IMR-90 (cell line): ENCODE data around the gene SLC6A6. TPM values are rescaled to one million over a fixed set of nuclear protein-coding genes. Genes with fewer than 3 reads are reported as not detected.

Source experiments
- ATAC-seq: fragments of 200-7000 bp; cut with Tn5 transposase; 2 replicates; pipeline ENCODE4 v1.9.1; 2020; ENCODE audit warnings: low read depth, mild to moderate bottlenecking, moderate library complexity
- BruUV-seq: library from RNA; stranded (reverse); fragments of 400-500 nt; replicated peaks from 2 replicates; lab custom pipeline; 2021; lab: Mats Ljungman, UMichigan
- CTCF ChIA-PET: fragments of 300-600 bp; formaldehyde crosslinking; extraction: SDS; loops from one replicate; lab custom pipeline; 2021; ENCODE audit warnings: antibody characterized with exemption; lab: Yijun Ruan, JAX
- POLR2A ChIA-PET: fragments of 300-600 bp; sonication (Branson Sonifier 250); formaldehyde crosslinking; loops from one replicate; lab custom pipeline; 2022; ENCODE audit warnings: antibody characterized with exemption; ENCODE audit not compliant: unreplicated experiment; lab: Charles Lee
- DNase-seq: peaks from one replicate; pipeline ENCODE4 v3.0.0; 2013
- H2AFZ ChIP-seq: replicated peaks from 2 replicates; pipeline ENCODE3; 2013; ENCODE audit warnings: low read length, mild to moderate bottlenecking; ENCODE audit not compliant: poor library complexity
- H2AK5ac ChIP-seq: 2 replicates; pipeline ENCODE4 v1.6.1; 2013; ENCODE audit warnings: low read depth, low read length, inconsistent platforms
- H2AK9ac ChIP-seq: replicated peaks from 2 replicates; pipeline ENCODE3; 2013; ENCODE audit warnings: mild to moderate bottlenecking, low read depth, low read length, moderate library complexity; ENCODE audit not compliant: poor library complexity
- H2BK120ac ChIP-seq: 2 replicates; pipeline ENCODE4 v1.6.1; 2013; ENCODE audit warnings: low read depth, low read length, inconsistent platforms
- H2BK15ac ChIP-seq: 3 replicates; pipeline ENCODE4 v1.6.1; 2013; ENCODE audit warnings: low read depth, low read length, inconsistent platforms
- H2BK20ac ChIP-seq: 2 replicates; pipeline ENCODE4 v1.6.1; 2013; ENCODE audit warnings: low read depth, mild to moderate bottlenecking, inconsistent platforms, low read length, moderate library complexity
- H2BK5ac ChIP-seq: 2 replicates; pipeline ENCODE4 v1.6.1; 2013; ENCODE audit warnings: mild to moderate bottlenecking, low read depth, low read length, inconsistent platforms; ENCODE audit not compliant: poor library complexity, severe bottlenecking
- H3K14ac ChIP-seq: replicated peaks from 2 replicates; pipeline ENCODE4 v1.6.1; 2013; ENCODE audit warnings: low read depth, low read length, inconsistent platforms
- H3K18ac ChIP-seq: 2 replicates; pipeline ENCODE4 v1.6.1; 2013; ENCODE audit warnings: low read depth, low read length, control low read depth
- H3K23ac ChIP-seq: 2 replicates; pipeline ENCODE4 v1.6.1; 2013; ENCODE audit warnings: low read depth, low read length, inconsistent platforms
- H3K27ac ChIP-seq: 2 replicates; pipeline ENCODE4 v1.5.1; 2013; ENCODE audit warnings: mild to moderate bottlenecking, control low read depth, low read length; ENCODE audit not compliant: insufficient read depth
- H3K27me3 ChIP-seq: 2 replicates; pipeline ENCODE4 v1.6.1; 2013; ENCODE audit warnings: low read length; ENCODE audit not compliant: control insufficient read depth, insufficient read depth
- H3K36me3 ChIP-seq: 2 replicates; pipeline ENCODE4 v1.6.1; 2013; ENCODE audit warnings: low read length, mixed read lengths; ENCODE audit not compliant: control insufficient read depth, insufficient read depth
- H3K4ac ChIP-seq: 2 replicates; pipeline ENCODE4 v1.6.1; 2013; ENCODE audit warnings: low read depth, low read length, inconsistent platforms
- H3K4me1 ChIP-seq: 2 replicates; pipeline ENCODE4 v1.6.1; 2013; ENCODE audit warnings: low read length, mixed read lengths; ENCODE audit not compliant: control insufficient read depth, insufficient read depth
- H3K4me2 ChIP-seq: 2 replicates; pipeline ENCODE4 v1.6.1; 2013; ENCODE audit warnings: low read depth, mild to moderate bottlenecking, control low read depth, low read length, moderate library complexity
- H3K4me3 ChIP-seq: 2 replicates; pipeline ENCODE4 v1.5.1; 2013; ENCODE audit warnings: low read depth, mild to moderate bottlenecking, control low read depth, low read length, moderate library complexity; ENCODE audit not compliant: insufficient read depth
- H3K56ac ChIP-seq: 2 replicates; pipeline ENCODE4 v1.6.1; 2013; ENCODE audit warnings: low read length, inconsistent platforms; ENCODE audit not compliant: insufficient read depth; ENCODE audit errors: extremely low read depth
- H3K79me1 ChIP-seq, 2 experiments: 2 replicates each; pipeline ENCODE4 v1.6.1; 2013; ENCODE audit warnings: low read length in 2 of 2, inconsistent platforms in 1 of 2, low read depth in 1 of 2
- H3K9ac ChIP-seq: 2 replicates; pipeline ENCODE4 v1.6.1; 2013; ENCODE audit warnings: low read depth, low read length, control low read depth
- H3K9me1 ChIP-seq: 2 replicates; pipeline ENCODE4 v1.6.1; 2013; ENCODE audit warnings: low read length, inconsistent platforms; ENCODE audit not compliant: insufficient read depth
- H3K9me3 ChIP-seq: 2 replicates; pipeline ENCODE4 v1.6.1; 2013; ENCODE audit warnings: low read length; ENCODE audit not compliant: control insufficient read depth, insufficient read depth
- H4K20me1 ChIP-seq: 2 replicates; pipeline ENCODE4 v1.6.1; 2013; ENCODE audit warnings: low read length, inconsistent platforms; ENCODE audit not compliant: insufficient read depth
- H4K5ac ChIP-seq: 2 replicates; pipeline ENCODE4 v1.6.1; 2013; ENCODE audit warnings: mild to moderate bottlenecking, low read depth, low read length, control low read depth
- H4K8ac ChIP-seq, 2 experiments: 2 replicates each; pipeline ENCODE4 v1.6.1; 2013; ENCODE audit warnings: low read depth in 2 of 2, low read length in 2 of 2, control low read depth in 1 of 2, inconsistent platforms in 1 of 2
- H4K91ac ChIP-seq: 2 replicates; pipeline ENCODE4 v1.6.1; 2013; ENCODE audit warnings: low read depth, low read length, inconsistent platforms; ENCODE audit not compliant: insufficient read depth
- BHLHE40 ChIP-seq: fragments of 150-350 bp; IDR thresholded peaks from 2 replicates; pipeline ENCODE4 v1.6.1; 2016; ENCODE audit warnings: mild to moderate bottlenecking, low read depth, low read length
- CHD1 ChIP-seq: IDR thresholded peaks from 2 replicates; pipeline ENCODE4 v1.6.1; 2012; ENCODE audit warnings: low read depth, low read length, improper control_type of control experiment
- FOS ChIP-seq: fragments of 150-350 bp; IDR thresholded peaks from 2 replicates; pipeline ENCODE4 v1.6.1; 2016; ENCODE audit warnings: low read depth, low read length
- MAZ ChIP-seq: IDR thresholded peaks from 2 replicates; pipeline ENCODE4 v1.6.1; 2012; ENCODE audit warnings: low read depth, mild to moderate bottlenecking, low read length, improper control_type of control experiment, moderate library complexity, borderline replicate concordance
- MXI1 ChIP-seq: IDR thresholded peaks from 2 replicates; pipeline ENCODE4 v1.6.1; 2012; ENCODE audit warnings: low read depth, mild to moderate bottlenecking, low read length, moderate library complexity, borderline replicate concordance
- NFE2L2 ChIP-seq: fragments of 150-350 bp; IDR thresholded peaks from 2 replicates; pipeline ENCODE4 v1.6.1; 2016; ENCODE audit warnings: low read depth, mild to moderate bottlenecking, low read length
- POLR2A ChIP-seq: IDR thresholded peaks from 2 replicates; pipeline ENCODE4 v1.6.1; 2012; ENCODE audit warnings: mild to moderate bottlenecking, low read depth, low read length
- RAD21 ChIP-seq: IDR thresholded peaks from 2 replicates; pipeline ENCODE4 v1.6.1; 2012; ENCODE audit warnings: low read length, improper control_type of control experiment
- RFX5 ChIP-seq: IDR thresholded peaks from 2 replicates; pipeline ENCODE4 v1.8.0; 2012; ENCODE audit warnings: low read depth, mild to moderate bottlenecking, low read length, moderate library complexity
- SMC3 ChIP-seq: fragments of 150-350 bp; IDR thresholded peaks from 2 replicates; pipeline ENCODE4 v1.6.1; 2016; ENCODE audit warnings: low read depth, mild to moderate bottlenecking, antibody characterized with exemption, low read length, moderate library complexity
- WGBS, 2 experiments: methylation state at CpG; one replicate each; pipeline versions ENCODE4 v1.1.5 to v1.1.7; 2013; ENCODE audit warnings: missing lambda C conversion rate in 2 of 2; ENCODE audit not compliant: insufficient read length in 1 of 2; ENCODE audit errors: extremely low coverage in 2 of 2; 5-methylcytosine and 5-hydroxymethylcytosine counted together
- dilution Hi-C: fragments of 300-500 bp; cut with HindIII; formaldehyde crosslinking; loops from one replicate; pipeline ENCODE4 v1.14.3; 2018; ENCODE audit warnings: low sequenced_read_pairs; ENCODE audit not compliant: unreplicated experiment
- in situ Hi-C: fragments of 300-500 bp; cut with MboI; formaldehyde crosslinking; loops from 3 replicates; pipeline ENCODE4 v1.14.3; 2019; ENCODE audit warnings: low sequenced_read_pairs, inconsistent platforms, mixed read lengths
- intact Hi-C: fragments of 100-400 bp; cut with micrococcal nuclease; formaldehyde crosslinking; loops from 2 replicates; pipeline ENCODE4 v1.10.0; 2022
- polyA plus RNA-seq, 3 experiments: library from polyadenylated mRNA; depleted of rRNA; stranded (reverse); fragments of >200 nt; gene quantifications; 2 replicates each; pipeline ENCODE4 v1.2.3, GENCODE V29; 2012; ENCODE audit warnings: low replicate concordance in 1 of 3
- total RNA-seq: library from RNA; depleted of rRNA; stranded (reverse); fragments of >200 nt; gene quantifications from 2 replicates; pipeline ENCODE4 v1.2.3, GENCODE V29; 2012
- TF ChIP-seq, protein P1 (sequence below): fragments of 150-350 bp; IDR thresholded peaks from 2 replicates; pipeline ENCODE4 v1.6.1; 2017; ENCODE audit warnings: mild to moderate bottlenecking, antibody characterized with exemption, low read length, low read depth

The SLC6A6 gene
- total and polyA plus RNA-seq, 2 of the 4 experiments (the other 2 are of a cell fraction): 29.9 to 39.4 TPM

DNA sequence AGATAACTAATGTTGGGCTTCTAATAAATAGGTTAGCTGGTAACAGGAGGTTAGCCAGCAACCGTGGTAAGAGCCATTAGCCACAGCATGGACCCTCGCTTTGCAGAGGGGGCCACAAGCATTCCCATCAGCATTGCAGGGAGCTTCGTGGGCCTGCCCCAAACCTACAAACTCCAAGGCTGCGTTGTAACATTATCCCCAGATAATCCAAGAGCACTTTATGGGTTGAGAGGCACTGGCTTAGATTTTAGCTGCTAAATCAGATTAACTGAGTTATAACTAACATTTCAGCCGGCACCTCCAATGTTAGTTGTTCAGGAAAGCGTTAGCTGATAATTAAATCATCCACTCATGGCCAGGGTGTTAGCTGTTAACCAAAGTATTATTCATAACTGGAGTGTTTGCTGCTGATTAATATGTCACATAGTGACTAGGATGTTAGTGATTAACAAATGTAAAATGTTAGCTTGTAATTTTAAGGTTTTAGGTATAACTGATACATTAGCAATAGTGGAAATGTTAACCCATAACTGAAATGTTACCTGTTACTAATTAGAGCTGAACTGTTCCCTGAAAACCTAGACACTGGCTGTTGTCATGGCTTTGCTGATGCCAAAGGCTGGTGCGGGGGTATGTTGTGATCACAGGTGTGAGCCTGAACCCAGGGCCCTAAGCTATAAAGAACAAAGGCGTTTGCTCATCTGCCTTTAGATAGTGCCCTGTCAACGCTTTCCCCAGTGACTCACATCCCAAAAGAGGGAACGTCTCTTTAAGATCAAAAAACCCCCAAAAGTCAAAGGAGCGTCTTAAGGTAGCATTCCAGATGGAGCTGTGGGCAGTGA lies 56.2 kb downstream of the SLC6A6 start (continued):
- TF ChIP-seq, protein P1, sequence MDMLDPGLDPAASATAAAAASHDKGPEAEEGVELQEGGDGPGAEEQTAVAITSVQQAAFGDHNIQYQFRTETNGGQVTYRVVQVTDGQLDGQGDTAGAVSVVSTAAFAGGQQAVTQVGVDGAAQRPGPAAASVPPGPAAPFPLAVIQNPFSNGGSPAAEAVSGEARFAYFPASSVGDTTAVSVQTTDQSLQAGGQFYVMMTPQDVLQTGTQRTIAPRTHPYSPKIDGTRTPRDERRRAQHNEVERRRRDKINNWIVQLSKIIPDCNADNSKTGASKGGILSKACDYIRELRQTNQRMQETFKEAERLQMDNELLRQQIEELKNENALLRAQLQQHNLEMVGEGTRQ: no peak

DNA sequence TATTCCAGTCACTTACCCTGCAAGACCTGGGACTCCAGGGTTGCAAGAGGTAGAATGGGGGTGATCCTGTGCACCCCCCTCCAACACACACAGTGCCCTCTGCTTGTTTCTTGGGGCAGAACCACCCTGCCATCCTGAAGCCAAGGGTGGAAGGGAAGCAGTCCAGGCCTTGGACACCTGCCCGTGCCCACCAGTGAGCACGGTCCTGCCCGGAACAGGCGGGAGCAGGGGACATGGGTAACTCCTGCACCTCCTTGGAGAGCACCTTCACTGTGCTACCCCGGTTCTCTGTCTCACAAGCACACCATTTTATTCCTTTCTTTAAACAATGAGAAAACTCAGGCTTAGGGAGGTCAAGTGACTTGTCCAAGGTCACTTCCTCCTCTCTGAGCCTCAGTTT lies 57.0 kb downstream of the SLC6A6 start:
- peaks cover 20% of the 10 kb centered on the region for H3K9me1 ChIP-seq
- no TSS peak for BruUV-seq
- peak overlapping the region; percentile 23 for H2AFZ ChIP-seq
- intact Hi-C loops: no loop called here
- CTCF ChIA-PET: interaction anchor here (0.5 to 2.2 kb wide), 4 partner anchors 11 to 256 kb away, joined by 3 to 10 read pairs (median 4); no protein-coding TSS in a partner anchor
- H3K4me1 ChIP-seq: peaks cover 12% of the 10 kb centered on the region
- no peak overlapping the region for H3K9ac ChIP-seq
- no peak overlapping the region for H3K14ac ChIP-seq
- H4K8ac ChIP-seq: no peak overlapping the region
- no peaks in the 10 kb centered on the region for H3K9me3 ChIP-seq
- H3K4me3 ChIP-seq: no peak overlapping the region
- H3K4me2 ChIP-seq: no peak overlapping the region
- TF ChIP-seq FOS (no peak), SMC3 (no peak), MXI1 (no peak), RFX5 (no peak), BHLHE40 (no peak), RAD21 (no peak), MAZ (no peak), NFE2L2 (no peak), POLR2A (no peak), CHD1 (no peak)
- TF ChIP-seq, protein P1: no peak
- no peak overlapping the region for H2BK15ac ChIP-seq
- peaks cover 43% of the 10 kb centered on the region; the same call in 1 of the 2 replicates for H3K36me3 ChIP-seq
- no peak for ATAC-seq
- H4K91ac ChIP-seq: 0 out of 2 replicates have a peak overlapping the region, but pooled peaks have one; percentile 7
- H3K27me3 ChIP-seq: no peaks in the 10 kb centered on the region
- H2AK9ac ChIP-seq: no peak overlapping the region
- peaks cover 9 to 20% of the 10 kb centered on the region in 2 experiments; a peak in 3 of 4 replicates for H3K79me1 ChIP-seq
- H2BK20ac ChIP-seq: no peak overlapping the region
- WGBS, 2 experiments: 100% methylated on average over 1 of the region's 5 CpGs; no CpG with 5 or more reads in 1 of the 2 experiments
- dilution Hi-C loops: no loop called here
- peak overlapping the region; percentile 26; the same call in 1 of the 2 replicates for H2AK5ac ChIP-seq
- H3K27ac ChIP-seq: no peak overlapping the region
- H4K20me1 ChIP-seq: no peaks in the 10 kb centered on the region
- POLR2A ChIA-PET: no interaction called here
- no peak overlapping the region for H3K23ac ChIP-seq
- H2BK120ac ChIP-seq: no peak overlapping the region
- no peak overlapping the region for H2BK5ac ChIP-seq
- no peak overlapping the region for H3K4ac ChIP-seq
- no peak overlapping the region for H4K5ac ChIP-seq
- in situ Hi-C loops: no loop called here
- no peak overlapping the region for H3K18ac ChIP-seq
- no peak for DNase-seq
- no peak overlapping the region for H3K56ac ChIP-seq
